ENCODE data around the gene ZNF540.

DNA sequence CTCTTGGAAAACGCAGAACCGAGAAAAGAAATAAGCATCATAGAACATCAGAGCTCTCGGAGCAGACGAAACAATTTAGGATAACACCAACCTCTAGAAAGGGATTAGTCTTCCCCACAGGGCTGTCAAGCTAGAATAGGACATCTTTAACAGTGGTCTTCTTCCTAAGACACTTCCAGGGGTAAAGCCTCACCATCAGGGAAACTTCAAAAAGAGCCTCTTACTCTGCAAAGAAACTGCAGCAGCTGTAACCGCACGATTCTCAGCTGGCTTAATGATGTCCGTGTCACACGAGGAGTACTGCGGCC is 726 bp upstream of the ZNF540 start:
- TF ChIP-seq, protein P1, sequence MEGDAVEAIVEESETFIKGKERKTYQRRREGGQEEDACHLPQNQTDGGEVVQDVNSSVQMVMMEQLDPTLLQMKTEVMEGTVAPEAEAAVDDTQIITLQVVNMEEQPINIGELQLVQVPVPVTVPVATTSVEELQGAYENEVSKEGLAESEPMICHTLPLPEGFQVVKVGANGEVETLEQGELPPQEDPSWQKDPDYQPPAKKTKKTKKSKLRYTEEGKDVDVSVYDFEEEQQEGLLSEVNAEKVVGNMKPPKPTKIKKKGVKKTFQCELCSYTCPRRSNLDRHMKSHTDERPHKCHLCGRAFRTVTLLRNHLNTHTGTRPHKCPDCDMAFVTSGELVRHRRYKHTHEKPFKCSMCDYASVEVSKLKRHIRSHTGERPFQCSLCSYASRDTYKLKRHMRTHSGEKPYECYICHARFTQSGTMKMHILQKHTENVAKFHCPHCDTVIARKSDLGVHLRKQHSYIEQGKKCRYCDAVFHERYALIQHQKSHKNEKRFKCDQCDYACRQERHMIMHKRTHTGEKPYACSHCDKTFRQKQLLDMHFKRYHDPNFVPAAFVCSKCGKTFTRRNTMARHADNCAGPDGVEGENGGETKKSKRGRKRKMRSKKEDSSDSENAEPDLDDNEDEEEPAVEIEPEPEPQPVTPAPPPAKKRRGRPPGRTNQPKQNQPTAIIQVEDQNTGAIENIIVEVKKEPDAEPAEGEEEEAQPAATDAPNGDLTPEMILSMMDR (IDR thresholded peaks at IDR 0.05; ENCODE audit: low read depth, low read length, poor library complexity, severe bottlenecking) = no peak
- TF ChIP-seq EZH2phosphoT487 (IDR thresholded peaks at IDR 0.05; ENCODE audit: borderline replicate concordance, low read length) = no peak

All from DOHH2 (cell line).